Measurements from ENCODE around the gene GNB2.

DNA sequence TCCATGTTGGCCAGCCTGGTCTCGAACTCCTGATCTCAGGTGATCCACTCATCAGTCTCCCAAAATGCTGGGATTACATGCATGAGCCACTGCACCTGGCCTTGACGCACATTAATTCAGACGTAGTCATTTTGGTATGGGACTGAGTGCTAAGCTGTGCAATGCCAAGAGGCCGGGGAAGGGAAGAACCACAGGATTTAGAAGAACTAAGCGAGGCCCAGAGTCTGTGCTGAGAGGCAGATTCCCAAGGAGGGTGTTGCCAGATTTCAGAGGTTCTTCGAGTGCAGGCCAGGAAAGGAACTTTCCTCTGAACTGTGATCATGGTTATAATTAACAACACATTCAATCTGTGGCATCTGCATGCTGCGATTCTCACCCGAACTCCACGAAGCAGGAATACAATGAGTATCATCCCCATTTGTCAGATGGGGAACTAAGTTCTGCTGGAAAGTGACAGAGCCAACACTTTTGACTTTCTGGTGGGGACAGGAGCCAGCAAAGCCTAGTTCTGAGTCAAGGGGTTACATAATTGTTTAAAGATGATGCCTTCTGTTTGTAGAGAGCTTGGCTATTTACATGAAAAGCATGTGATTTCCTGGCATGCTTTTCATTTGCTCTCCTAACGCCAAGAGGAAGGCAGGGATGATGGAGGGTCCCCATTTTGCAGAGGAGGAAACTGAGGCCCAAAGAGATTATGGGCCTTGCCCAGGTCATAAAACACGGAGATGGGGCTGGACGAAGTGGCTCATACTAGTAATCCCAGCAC lies 53.6 kb downstream of the GNB2 start:
- TF ChIP-seq, protein P1, sequence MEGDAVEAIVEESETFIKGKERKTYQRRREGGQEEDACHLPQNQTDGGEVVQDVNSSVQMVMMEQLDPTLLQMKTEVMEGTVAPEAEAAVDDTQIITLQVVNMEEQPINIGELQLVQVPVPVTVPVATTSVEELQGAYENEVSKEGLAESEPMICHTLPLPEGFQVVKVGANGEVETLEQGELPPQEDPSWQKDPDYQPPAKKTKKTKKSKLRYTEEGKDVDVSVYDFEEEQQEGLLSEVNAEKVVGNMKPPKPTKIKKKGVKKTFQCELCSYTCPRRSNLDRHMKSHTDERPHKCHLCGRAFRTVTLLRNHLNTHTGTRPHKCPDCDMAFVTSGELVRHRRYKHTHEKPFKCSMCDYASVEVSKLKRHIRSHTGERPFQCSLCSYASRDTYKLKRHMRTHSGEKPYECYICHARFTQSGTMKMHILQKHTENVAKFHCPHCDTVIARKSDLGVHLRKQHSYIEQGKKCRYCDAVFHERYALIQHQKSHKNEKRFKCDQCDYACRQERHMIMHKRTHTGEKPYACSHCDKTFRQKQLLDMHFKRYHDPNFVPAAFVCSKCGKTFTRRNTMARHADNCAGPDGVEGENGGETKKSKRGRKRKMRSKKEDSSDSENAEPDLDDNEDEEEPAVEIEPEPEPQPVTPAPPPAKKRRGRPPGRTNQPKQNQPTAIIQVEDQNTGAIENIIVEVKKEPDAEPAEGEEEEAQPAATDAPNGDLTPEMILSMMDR (conservative IDR thresholded peaks at IDR 0.05), result no peak
- TF ChIP-seq EZH2 (IDR thresholded peaks at IDR 0.05; ENCODE audit: low read depth), result no peak

Data from PC-9 (cell line).